Fibroblast of the conjunctiva (primary cell): ENCODE data around the gene NR4A2.
A peak's percentile ranks its signal among the peaks of the same experiment; 100 is the strongest.

ENCODE experiments used
- DNase-seq: peaks from one replicate; pipeline ENCODE4 v3.0.0-alpha.2; 2010; ENCODE audit warnings: low read depth

The NR4A2 gene

GRCh38 chr2:156340377-156340776 is 7.9 kb upstream of the NR4A2 start:
- DNase-seq: no peak

DNA sequence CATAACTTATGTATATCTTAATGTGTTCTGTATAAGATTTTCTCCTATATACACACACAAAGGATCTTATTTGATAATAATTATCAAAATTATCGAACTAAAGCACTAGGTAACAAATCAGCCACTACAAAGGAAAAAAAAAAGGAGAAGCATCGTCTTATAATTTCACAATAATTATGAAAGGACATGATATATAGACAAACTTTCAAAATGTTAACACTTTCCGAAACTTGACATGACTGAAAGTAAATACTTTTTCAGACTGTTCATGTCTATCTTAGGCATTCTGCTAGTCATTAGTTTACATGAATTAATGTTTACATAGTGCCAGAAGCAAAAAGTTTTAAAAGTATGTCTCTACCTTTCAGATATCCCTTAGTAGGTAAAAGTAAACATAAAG is 7.3 kb upstream of the NR4A2 start:
- no peak for DNase-seq

DNA sequence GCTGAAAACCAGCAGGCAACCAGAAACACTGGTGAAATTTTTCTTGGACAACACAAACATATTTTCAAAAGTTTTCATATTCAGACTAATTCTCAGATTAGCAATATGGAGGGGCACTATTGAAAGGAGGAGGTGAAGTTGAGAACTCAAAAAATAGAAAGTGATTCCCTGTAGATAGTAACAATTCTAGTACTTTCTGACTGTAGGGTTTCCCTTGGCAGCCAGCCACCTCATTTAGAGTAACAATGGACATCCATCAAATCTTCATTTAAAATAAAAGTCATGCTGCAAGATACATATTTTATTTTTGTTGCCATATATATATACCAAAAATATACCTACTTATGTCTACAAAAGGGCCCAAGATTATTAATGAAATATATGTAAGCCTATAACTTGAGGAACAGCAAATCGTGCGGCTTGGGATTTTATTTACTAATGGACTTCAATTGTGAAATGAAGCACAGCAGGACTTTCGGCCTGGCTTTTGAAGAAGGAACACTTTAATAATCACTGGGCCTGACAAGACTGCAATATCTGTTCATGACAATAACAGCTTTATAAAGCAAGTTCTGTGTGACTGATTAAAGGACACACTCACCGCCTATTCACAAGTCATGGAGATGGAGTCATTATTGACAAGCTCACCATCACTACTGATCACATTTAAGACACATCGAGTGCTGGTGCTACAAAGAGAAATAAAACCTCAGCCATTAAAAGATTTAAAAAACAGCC is 6.8 kb upstream of the NR4A2 start:
- no peak for DNase-seq

DNA sequence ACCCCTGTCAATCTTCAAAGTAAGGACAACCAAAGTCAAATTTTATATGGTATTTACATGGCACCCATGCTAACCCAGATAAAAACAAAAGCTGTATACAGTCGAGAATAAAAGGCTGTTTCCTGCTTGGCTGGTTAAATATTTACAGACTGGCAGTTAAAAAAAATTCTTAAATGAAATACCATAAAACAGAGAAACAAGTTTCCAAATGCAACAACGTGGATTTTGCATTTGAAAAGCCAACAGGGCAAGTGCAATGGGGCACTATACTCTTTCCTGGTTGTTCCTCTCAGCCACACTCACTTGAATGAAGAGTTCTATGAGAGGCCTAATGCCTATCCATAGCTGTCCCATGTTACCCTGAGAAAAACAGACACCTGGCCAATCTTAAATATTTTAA is 6.1 kb upstream of the NR4A2 start:
- no peak for DNase-seq

GRCh38 chr2:156334496-156335478 is 2.3 kb upstream of the NR4A2 start:
- peak; percentile 76 for DNase-seq

GRCh38 chr2:156333951-156334495 is 1.5 kb upstream of the NR4A2 start:
- DNase-seq: no peak

DNA sequence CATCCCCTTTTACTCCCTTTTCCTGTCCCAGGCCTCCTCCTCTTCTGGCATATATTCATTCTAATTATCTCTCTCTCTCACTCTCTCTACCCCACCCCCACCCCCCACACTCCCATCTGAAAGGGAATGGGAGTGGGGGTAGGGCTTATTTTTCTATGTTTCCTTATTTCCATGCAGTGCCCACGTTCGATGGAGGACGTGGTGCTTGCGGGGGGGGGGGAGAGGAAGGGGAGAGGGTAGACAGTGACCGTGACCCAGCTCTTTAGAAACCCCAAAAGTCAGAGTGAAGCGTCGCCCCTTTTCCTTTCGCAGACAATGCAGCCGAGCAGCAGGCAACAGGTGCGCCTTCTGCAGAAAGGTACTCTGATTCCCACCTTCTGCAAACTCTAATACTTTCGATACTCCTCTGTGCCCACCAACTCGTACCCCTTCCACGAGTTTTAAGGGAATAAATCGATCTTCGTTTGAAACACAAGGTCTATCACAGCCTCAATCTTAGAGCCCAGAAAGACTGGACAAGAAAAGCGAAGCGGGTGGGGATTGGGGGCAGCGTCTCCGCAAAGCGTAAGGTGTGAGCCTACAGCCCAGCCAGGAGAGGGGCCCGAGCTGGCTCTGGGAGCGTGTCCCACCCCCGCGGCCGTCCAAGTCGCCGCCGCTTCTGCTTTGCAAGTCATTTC is 891 bp upstream of the NR4A2 start:
- no peak for DNase-seq

- DNase-seq: no peak
These were observed 312 bp downstream of the NR4A2 start for GRCh38 chr2:156332284-156332533.

DNA sequence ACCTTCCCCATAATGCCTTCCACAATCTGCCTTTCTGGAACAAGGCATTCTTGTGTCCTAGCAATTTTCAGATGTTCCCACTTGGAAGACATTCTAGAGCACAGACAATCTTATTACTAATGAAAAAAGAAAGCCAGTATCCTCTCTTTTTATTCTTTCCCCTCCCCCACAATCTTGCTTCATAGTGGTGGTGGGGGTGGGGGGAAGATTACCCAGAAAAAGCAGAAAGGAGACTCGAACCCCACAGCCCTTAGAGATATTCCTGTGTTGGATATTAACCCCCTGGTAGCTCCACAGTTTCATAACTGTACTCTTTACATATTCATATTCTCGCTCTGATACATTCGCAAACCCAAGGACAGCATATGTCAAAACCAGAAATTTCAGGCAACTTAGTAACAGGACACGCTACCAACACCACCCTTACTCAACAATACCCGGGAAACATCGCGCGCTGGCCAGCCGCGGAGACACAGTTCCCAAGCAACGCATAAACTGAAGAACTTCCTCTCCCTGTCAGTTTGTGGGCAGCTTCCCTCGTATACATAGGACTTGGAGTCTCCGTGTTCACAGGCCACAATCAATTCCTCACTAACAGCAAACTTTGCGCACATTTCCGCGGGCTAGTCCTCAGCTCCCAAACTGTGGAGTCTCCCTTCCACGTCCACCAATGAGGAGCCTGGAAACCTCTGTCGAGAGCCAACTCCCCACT is 793 bp downstream of the NR4A2 start:
- peak; percentile 51 for DNase-seq

DNA sequence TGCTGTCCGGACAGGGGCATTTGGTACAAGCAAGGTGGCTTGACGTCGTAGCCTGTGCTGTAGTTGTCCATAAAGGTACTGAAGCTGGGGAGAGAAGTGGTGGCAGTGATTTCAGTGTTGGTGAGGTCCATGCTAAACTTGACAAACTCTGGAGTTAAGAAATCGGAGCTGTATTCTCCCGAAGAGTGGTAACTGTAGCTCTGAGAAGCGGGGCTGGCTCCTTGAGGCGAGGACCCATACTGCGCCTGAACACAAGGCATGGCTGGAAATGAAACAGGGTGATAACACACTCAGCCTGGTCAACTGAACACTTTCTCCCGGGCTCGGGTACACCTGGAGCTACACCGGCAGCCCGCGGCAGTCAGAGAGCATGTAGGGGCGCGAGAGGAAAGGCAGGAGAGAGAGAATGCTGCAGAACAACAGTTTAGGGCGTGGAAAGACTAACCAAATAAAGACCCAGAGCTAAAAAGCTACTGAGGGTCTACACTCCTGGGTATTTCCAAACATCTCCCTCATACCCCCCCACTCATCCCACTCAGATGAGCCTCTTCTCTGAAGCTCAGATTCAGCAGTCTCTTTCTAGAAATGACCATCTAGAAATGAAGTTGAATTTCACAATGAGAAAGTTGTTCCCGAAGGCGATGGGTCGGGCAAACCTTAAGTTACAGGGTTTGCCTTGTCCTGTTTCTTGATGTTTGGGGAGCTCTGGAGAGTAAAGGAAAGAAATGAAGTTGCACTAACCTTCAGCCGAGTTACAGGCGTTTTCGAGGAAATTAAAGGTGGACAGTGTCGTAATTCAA is 2.4 kb downstream of the NR4A2 start:
- DNase-seq: no peak

DNA sequence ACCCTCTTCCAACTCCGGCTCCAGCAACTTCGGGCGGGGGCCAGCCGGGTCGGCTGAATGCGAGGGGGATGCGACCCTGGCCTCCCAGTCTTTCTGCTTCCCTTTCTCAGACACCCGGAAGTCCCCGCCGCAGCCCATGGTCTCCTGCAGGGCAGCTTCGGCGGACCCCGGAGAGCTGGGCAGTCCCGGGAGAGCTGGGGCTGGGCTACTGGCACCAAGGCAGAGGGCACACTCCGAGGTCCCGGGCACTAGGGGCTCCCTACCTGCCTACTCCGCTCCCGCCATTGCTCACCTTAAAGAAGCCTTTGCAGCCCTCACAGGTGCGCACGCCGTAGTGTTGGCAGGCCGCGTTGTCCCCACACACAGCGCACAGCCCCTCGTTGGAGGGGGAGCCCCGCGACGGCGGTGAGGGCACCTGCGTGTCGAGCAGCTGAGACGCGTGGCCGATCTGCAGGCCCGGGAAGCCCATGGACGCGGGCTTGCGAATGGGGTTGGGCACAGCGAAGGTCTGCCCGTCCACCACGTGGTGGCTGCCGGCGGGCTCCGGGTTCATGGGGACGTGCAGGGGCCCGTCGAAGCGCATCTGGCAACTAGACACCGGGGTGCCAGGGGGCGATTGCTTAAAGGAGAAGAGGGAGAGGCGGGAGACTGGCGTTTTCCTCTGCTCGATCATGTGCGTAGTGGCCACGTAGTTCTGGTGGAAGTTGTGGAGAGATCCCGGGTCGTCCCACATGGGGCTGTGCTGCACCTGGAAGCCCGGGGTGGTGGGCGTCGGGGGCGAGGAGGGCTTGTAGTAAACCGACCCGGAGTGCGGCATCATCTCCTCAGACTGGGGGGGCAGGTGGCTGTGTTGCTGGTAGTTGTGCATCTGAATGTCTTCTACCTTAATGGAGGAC is 3.2 kb downstream of the NR4A2 start:
- no peak for DNase-seq

DNA sequence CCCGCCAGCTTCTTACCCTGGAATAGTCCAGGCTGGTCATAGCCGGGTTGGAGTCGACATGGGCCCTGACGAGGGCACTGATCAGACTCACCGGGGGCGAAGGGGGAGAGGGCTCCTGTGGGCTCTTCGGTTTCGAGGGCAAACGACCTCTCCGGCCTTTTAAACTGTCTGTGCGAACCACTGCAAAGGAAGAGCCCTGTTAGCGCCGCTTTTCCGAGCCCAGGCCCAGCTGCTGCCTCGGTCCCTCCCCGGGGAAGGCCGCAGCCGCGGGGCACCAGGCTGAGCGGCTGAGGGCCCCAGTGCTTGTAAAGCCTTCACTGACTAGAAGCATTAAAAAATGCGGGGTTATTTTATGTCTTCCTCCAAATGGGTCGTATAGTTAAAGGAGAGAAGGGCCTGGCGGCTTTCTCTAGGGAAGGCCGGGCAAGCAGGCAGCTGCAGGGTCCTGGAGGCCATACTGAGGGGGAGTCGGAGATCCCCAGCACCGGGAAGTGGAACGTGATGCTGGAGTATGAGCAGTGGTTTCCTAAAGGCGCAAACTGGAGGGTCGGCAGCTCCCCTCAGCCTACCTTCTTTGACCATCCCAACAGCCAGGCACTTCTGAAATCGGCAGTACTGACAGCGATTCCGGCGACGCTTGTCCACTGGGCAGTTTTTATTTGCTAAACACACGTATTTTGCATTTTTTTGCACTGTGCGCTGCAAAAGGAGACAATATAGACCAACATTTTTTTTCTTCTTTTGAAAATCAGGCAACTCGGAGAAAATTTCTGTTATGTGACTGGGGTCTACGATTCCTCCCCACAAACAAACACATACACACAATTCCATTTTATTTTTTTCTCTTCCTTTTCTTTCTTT is 4.5 kb downstream of the NR4A2 start:
- DNase-seq: no peak

GRCh38 chr2:156326526-156327095 is 5.9 kb downstream of the NR4A2 start:
- no peak for DNase-seq

GRCh38 chr2:156325688-156326525 is 6.6 kb downstream of the NR4A2 start:
- no peak for DNase-seq

DNA sequence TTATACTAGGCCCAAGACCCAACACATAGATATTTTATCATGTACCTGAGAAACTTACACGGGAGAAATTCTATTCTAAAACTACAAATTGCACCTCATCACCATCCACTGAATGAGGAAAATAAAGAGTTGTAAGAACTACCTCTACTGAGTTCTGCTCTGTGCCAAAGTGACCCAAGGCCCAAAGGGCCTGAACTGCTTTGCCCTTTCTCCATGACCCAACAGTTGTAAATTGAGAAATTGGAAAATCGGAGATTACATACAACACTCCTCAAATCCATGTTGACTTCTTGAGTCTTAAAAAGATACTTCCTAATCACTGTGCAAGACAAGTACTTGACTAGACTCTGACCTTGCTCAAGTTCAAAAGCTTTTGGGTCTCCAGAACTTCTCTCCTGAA is 8.8 kb downstream of the NR4A2 start:
- DNase-seq: no peak

- no peak for DNase-seq
These were observed 9.8 kb downstream of the NR4A2 start for GRCh38 chr2:156322686-156323231.

- DNase-seq: no peak
These were observed 10.4 kb downstream of the NR4A2 start for GRCh38 chr2:156322051-156322685.
